OCI-LY1 (cell line): Measurements from ENCODE around the gene NEAT1.

Experiments used
- H2AFZ ChIP-seq: fragments of 200-600 bp; sonication (generic), shearing (Covaris generic); 2 replicates; pipeline ENCODE4 v1.6.0; 2014; ENCODE audit warnings: antibody characterized with exemption, mild to moderate bottlenecking, low read length
- H3F3A ChIP-seq: fragments of 200-600 bp; sonication (generic), shearing (Covaris generic); 2 replicates; pipeline ENCODE4 v1.6.0; 2014; ENCODE audit warnings: mild to moderate bottlenecking, antibody characterized with exemption, low read length, moderate library complexity; ENCODE audit not compliant: insufficient read depth
- H3K27ac ChIP-seq: fragments of 200-600 bp; sonication (generic); 2 replicates; pipeline ENCODE4 v1.5.1; 2014; ENCODE audit warnings: low read length, mixed run types, mild to moderate bottlenecking, low read depth; ENCODE audit not compliant: poor library complexity, severe bottlenecking
- H3K27me3 ChIP-seq: fragments of 200-600 bp; sonication (generic); 2 replicates; pipeline ENCODE4 v1.6.0; 2014; ENCODE audit warnings: antibody characterized with exemption, mild to moderate bottlenecking, low read length, moderate library complexity; ENCODE audit not compliant: insufficient read depth
- H3K36me3 ChIP-seq: fragments of 200-600 bp; sonication (generic); 2 replicates; pipeline ENCODE4 v1.6.1; 2014; ENCODE audit warnings: mild to moderate bottlenecking, antibody characterized with exemption, low read length, moderate library complexity, mixed read lengths; ENCODE audit not compliant: insufficient read depth
- H3K4me1 ChIP-seq: fragments of 200-600 bp; sonication (generic); 2 replicates; pipeline ENCODE4 v1.5.1; 2014; ENCODE audit warnings: mild to moderate bottlenecking, low read length, moderate library complexity; ENCODE audit not compliant: insufficient read depth, severe bottlenecking
- H3K4me2 ChIP-seq: fragments of 200-600 bp; sonication (generic), shearing (Covaris generic); 2 replicates; pipeline ENCODE4 v1.6.1; 2014; ENCODE audit warnings: low read length
- H3K4me3 ChIP-seq: fragments of 200-600 bp; sonication (generic); 2 replicates; pipeline ENCODE4 v1.5.1; 2014; ENCODE audit warnings: low read length, low read depth, mild to moderate bottlenecking, mixed read lengths; ENCODE audit not compliant: poor library complexity, severe bottlenecking
- H3K79me2 ChIP-seq: fragments of 200-600 bp; shearing (Covaris generic); 2 replicates; pipeline ENCODE4 v1.6.1; 2016; ENCODE audit warnings: mixed run types, low read length, mixed read lengths; ENCODE audit not compliant: insufficient read depth
- H3K9ac ChIP-seq: fragments of 200-600 bp; sonication (generic), shearing (Covaris generic); 2 replicates; pipeline ENCODE4 v1.6.1; 2014; ENCODE audit warnings: mild to moderate bottlenecking, low read length, mixed read lengths
- H3K9me2 ChIP-seq: fragments of 200-600 bp; sonication (generic), shearing (Covaris generic); 2 replicates; pipeline ENCODE4 v1.6.1; 2014; ENCODE audit warnings: low read depth, mild to moderate bottlenecking, low read length, mixed read lengths
- H3K9me3 ChIP-seq: fragments of 200-600 bp; shearing (Covaris generic); 2 replicates; pipeline ENCODE4 v1.6.1; 2014; ENCODE audit warnings: low read length, mixed read lengths
- H4K20me1 ChIP-seq: fragments of 200-600 bp; sonication (generic), shearing (Covaris generic); 2 replicates; pipeline ENCODE4 v1.6.0; 2016; ENCODE audit warnings: mild to moderate bottlenecking, low read length; ENCODE audit not compliant: insufficient read depth
- EZH2 ChIP-seq: fragments of 200-600 bp; sonication (generic), shearing (Covaris generic); IDR thresholded peaks from 2 replicates; pipeline ENCODE4 v1.8.0; 2017; ENCODE audit warnings: borderline replicate concordance, mixed run types, mild to moderate bottlenecking, antibody characterized with exemption, low read length, moderate library complexity, mixed read lengths
- TF ChIP-seq, protein P1 (sequence below): fragments of 200-600 bp; sonication (generic), shearing (Covaris generic); IDR thresholded peaks from 2 replicates; pipeline ENCODE4 v1.5.1; 2017; ENCODE audit warnings: mild to moderate bottlenecking, antibody characterized with exemption, low read length, moderate library complexity, mixed read lengths

The NEAT1 gene

DNA sequence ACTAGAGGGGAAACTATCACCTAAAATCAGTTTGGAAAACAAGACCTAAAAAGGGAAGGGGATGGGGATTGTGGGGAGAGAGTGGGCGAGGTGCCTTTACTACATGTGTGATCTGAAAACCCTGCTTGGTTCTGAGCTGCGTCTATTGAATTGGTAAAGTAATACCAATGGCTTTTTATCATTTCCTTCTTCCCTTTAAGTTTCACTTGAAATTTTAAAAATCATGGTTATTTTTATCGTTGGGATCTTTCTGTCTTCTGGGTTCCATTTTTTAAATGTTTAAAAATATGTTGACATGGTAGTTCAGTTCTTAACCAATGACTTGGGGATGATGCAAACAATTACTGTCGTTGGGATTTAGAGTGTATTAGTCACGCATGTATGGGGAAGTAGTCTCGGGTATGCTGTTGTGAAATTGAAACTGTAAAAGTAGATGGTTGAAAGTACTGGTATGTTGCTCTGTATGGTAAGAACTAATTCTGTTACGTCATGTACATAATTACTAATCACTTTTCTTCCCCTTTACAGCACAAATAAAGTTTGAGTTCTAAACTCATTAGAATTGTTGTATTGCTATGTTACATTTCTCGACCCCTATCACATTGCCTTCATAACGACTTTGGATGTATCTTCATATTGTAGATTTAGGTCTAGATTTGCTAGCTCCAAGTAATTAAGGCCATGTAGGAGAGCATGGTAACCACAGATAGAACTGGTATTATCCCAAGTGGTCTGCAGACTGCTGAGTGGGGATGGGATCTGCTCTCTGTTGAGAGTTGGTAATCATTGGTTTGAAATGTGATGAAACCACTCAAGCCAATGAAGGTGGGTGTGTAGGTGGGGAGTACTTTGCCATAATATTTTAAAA, 3.6 kb downstream of the NEAT1 start:
- no peaks in the 10 kb centered on the region for H4K20me1 ChIP-seq
- H2AFZ ChIP-seq: no peak overlapping the region
- H3K27me3 ChIP-seq: no peaks in the 10 kb centered on the region
- H3K4me2 ChIP-seq: peak overlapping the region; percentile 88
- H3F3A ChIP-seq: no peaks in the 10 kb centered on the region; the same call in 1 of the 2 replicates
- peaks cover 56% of the 10 kb centered on the region for H3K36me3 ChIP-seq
- no peaks in the 10 kb centered on the region for H3K9me2 ChIP-seq
- TF ChIP-seq, protein P1, sequence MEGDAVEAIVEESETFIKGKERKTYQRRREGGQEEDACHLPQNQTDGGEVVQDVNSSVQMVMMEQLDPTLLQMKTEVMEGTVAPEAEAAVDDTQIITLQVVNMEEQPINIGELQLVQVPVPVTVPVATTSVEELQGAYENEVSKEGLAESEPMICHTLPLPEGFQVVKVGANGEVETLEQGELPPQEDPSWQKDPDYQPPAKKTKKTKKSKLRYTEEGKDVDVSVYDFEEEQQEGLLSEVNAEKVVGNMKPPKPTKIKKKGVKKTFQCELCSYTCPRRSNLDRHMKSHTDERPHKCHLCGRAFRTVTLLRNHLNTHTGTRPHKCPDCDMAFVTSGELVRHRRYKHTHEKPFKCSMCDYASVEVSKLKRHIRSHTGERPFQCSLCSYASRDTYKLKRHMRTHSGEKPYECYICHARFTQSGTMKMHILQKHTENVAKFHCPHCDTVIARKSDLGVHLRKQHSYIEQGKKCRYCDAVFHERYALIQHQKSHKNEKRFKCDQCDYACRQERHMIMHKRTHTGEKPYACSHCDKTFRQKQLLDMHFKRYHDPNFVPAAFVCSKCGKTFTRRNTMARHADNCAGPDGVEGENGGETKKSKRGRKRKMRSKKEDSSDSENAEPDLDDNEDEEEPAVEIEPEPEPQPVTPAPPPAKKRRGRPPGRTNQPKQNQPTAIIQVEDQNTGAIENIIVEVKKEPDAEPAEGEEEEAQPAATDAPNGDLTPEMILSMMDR: no peak
- TF ChIP-seq EZH2: no peak
- peak overlapping the region; percentile 99 for H3K27ac ChIP-seq
- peaks cover 89% of the 10 kb centered on the region for H3K79me2 ChIP-seq
- no peaks in the 10 kb centered on the region for H3K9me3 ChIP-seq
- H3K4me3 ChIP-seq: peak overlapping the region; percentile 95
- peak overlapping the region; percentile 99 for H3K9ac ChIP-seq
- H3K4me1 ChIP-seq: peaks cover 70% of the 10 kb centered on the region

DNA sequence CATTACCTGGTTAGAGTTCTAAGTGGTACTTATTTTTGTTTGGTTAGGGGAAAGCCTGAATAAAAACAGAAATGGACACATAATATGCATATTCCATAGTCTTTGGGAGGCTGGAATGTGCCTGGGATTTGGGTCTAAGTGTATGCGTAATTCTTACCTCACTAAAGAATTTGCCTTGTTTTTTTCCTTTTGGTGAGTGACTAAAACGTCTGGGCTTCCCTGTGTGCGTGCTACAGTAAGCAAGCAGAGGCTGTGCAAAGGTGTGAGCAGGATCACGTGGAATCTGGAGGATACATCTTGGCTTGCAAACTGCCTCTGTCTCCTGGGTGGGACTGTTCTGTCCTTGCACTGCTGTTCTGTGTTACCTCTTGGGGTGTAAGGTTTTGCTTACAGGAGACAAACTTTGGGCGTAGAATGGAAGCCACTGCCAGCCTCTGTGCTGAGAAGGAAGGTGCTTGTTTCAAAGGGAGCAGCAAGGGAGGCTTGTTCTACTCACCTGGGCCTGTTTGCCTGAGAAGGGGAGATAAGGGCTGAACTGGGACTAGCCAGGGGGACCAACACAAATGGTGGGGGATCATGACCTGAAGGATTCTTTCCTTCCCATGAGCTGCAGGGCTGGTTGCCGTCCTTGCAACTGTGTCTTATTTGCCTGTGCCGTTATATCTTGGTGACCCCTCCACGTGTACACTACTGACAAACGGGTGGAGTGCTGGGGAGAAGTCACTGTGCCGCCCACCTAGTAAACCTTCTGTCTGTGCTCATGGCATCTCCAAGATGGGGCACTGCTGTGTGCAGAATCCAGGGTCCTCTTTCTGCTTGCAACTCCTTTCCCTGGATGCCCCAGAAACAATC, 4.5 kb downstream of the NEAT1 start:
- Histone ChIP-seq H3K9me3 (no peaks in the 10 kb centered on the region), H3K79me2 (peaks cover 98% of the 10 kb centered on the region), H3F3A (no peaks in the 10 kb centered on the region; the same call in 1 of the 2 replicates), H3K27ac (peak overlapping the region; percentile 99), H3K4me1 (peaks cover 70% of the 10 kb centered on the region), H2AFZ (no peak overlapping the region), H3K9me2 (no peaks in the 10 kb centered on the region), H3K9ac (peak overlapping the region; percentile 99), H3K36me3 (peaks cover 61% of the 10 kb centered on the region), H3K27me3 (no peaks in the 10 kb centered on the region), H3K4me2 (peak overlapping the region; percentile 88), H3K4me3 (peak overlapping the region; percentile 95), H4K20me1 (no peaks in the 10 kb centered on the region)
- no peak for TF ChIP-seq EZH2
- TF ChIP-seq, protein P1: no peak

- peak overlapping the region; percentile 88 for H3K4me2 ChIP-seq
Observed at GRCh38 chr11:65427691-65428577, 5.3 kb downstream of the NEAT1 start.

More at GRCh38 chr11:65427691-65428577, 5.3 kb downstream of the NEAT1 start:
- Histone ChIP-seq H4K20me1 (no peaks in the 10 kb centered on the region), H3K9me2 (no peaks in the 10 kb centered on the region), H3K9ac (peak overlapping the region; percentile 99), H3K36me3 (peaks cover 67% of the 10 kb centered on the region), H3K27ac (peak overlapping the region; percentile 99), H3K4me3 (peak overlapping the region; percentile 95), H3K9me3 (no peaks in the 10 kb centered on the region), H3K4me1 (peaks cover 76% of the 10 kb centered on the region), H3K79me2 (peaks cover 99% of the 10 kb centered on the region), H3F3A (no peaks in the 10 kb centered on the region; the same call in 1 of the 2 replicates), H2AFZ (no peak overlapping the region), H3K27me3 (no peaks in the 10 kb centered on the region)
- no peak for TF ChIP-seq EZH2
- TF ChIP-seq, protein P1: no peak
